K562 (cell line): ENCODE data around the gene ETFBKMT. TPM values are rescaled to one million over a fixed set of nuclear protein-coding genes. Genes with fewer than 3 reads are reported as not detected.

ENCODE experiments used
- ATAC-seq: fragments of 200-7000 bp; cut with Tn5 transposase; 3 replicates; pipeline ENCODE4 v1.9.1; 2020; ENCODE audit warnings: moderate library complexity
- BruUV-seq: library from RNA; stranded (reverse); fragments of 400-500 nt; replicated peaks from 2 replicates; lab custom pipeline; 2021; lab: Mats Ljungman, UMichigan
- CTCF ChIA-PET: fragments of 300-600 bp; formaldehyde crosslinking; extraction: SDS; loops from one replicate; lab custom pipeline; 2021; ENCODE audit warnings: low intra/inter-chr PET ratio; lab: Yijun Ruan, JAX
- POLR2A ChIA-PET: fragments of 300-600, 350-650 bp; sonication (Branson Sonifier 250); formaldehyde crosslinking; extraction: SDS; loops from one replicate; lab custom pipeline; 2021; ENCODE audit warnings: antibody characterized with exemption, inconsistent platforms; lab: Yijun Ruan, JAX
- DNase-seq, 4 experiments: peaks; one replicate each; pipeline versions ENCODE4 v3.0.0 to v3.0.0-alpha.2; 2011 to 2018; ENCODE audit warnings: low spot score in 3 of 4, mixed read lengths in 3 of 4; ENCODE audit errors: extremely low read depth in 1 of 4
- FAIRE-seq: peaks from 2 replicates; lab custom pipeline; 2011; peaks lifted over from hg19 to GRCh38; lab: Jason Lieb, UNC
- H2AFZ ChIP-seq: 2 replicates; pipeline ENCODE4 v1.6.0; 2011; ENCODE audit warnings: low read depth, low read length, control low read depth, inconsistent platforms
- H3K27ac ChIP-seq: fragments of 200-600 bp; 3 replicates; pipeline ENCODE4 v1.8.0; 2011; ENCODE audit warnings: low read depth, mild to moderate bottlenecking, control low read depth, inconsistent platforms, low read length, moderate library complexity, mixed read lengths; ENCODE audit errors: extremely low read depth
- H3K27me3 ChIP-seq, 2 experiments: fragments of 300-600 bp in 1 of 2; 2 replicates in 1 of 2; 3 replicates in 1 of 2; pipeline versions ENCODE4 v1.6.0 to v1.8.0; 2011; ENCODE audit warnings: inconsistent platforms in 2 of 2, low read length in 2 of 2, mild to moderate bottlenecking in 1 of 2, mixed read lengths in 1 of 2, moderate library complexity in 1 of 2; ENCODE audit not compliant: control insufficient read depth in 2 of 2, insufficient read depth in 2 of 2
- H3K36me3 ChIP-seq: fragments of 300-600 bp; 3 replicates; pipeline ENCODE4 v1.8.0; 2011; ENCODE audit warnings: mild to moderate bottlenecking, low read length, inconsistent platforms; ENCODE audit not compliant: control insufficient read depth, insufficient read depth
- H3K4me1 ChIP-seq, 2 experiments: fragments of 200-600 bp in 1 of 2; replicated peaks in 1 of 2; 2 replicates in 1 of 2; 3 replicates in 1 of 2; pipeline versions ENCODE4 v1.5.1 to v1.8.0; 2011; ENCODE audit warnings: inconsistent platforms in 2 of 2, low read length in 2 of 2, mild to moderate bottlenecking in 1 of 2, mixed read lengths in 1 of 2, moderate library complexity in 1 of 2; ENCODE audit not compliant: control insufficient read depth in 2 of 2, insufficient read depth in 2 of 2
- H3K4me2 ChIP-seq: 2 replicates; pipeline ENCODE4 v1.6.1; 2011; ENCODE audit warnings: low read length, control low read depth, inconsistent platforms, mixed read lengths; ENCODE audit not compliant: insufficient read depth
- H3K4me3 ChIP-seq: fragments of 200-600 bp; sonication (generic), shearing (Covaris generic); 2 replicates; pipeline ENCODE4 v1.5.1; 2016; ENCODE audit warnings: control low read depth, inconsistent platforms
- H3K79me2 ChIP-seq: fragments of 200-600 bp; 3 replicates; pipeline ENCODE4 v1.8.0; 2011; ENCODE audit warnings: low read length, inconsistent platforms; ENCODE audit not compliant: control insufficient read depth, insufficient read depth
- H3K9ac ChIP-seq, 2 experiments: 2 replicates each; pipeline versions ENCODE4 v1.6.0 to v1.6.1; 2011; ENCODE audit warnings: low read depth in 2 of 2, low read length in 2 of 2, control low read depth in 1 of 2, inconsistent platforms in 1 of 2, mild to moderate bottlenecking in 1 of 2, mixed read lengths in 1 of 2; ENCODE audit not compliant: insufficient read depth in 1 of 2
- H3K9me1 ChIP-seq: one replicate; pipeline ENCODE4 v1.6.0; 2011; ENCODE audit warnings: inconsistent platforms, mild to moderate bottlenecking, low read length, moderate library complexity; ENCODE audit not compliant: control insufficient read depth, insufficient read depth
- H3K9me3 ChIP-seq: replicated peaks from 2 replicates; pipeline ENCODE4 v1.5.1; 2011; ENCODE audit warnings: low read depth, low read length, inconsistent platforms; ENCODE audit not compliant: control insufficient read depth, insufficient read depth
- H4K20me1 ChIP-seq: replicated peaks from 2 replicates; pipeline ENCODE4 v1.6.1; 2011; ENCODE audit warnings: low read length, inconsistent platforms, mixed read lengths; ENCODE audit not compliant: control insufficient read depth, insufficient read depth
- FOXK2 ChIP-seq, 2 experiments: fragments of 450-650 bp; IDR thresholded peaks in 1 of 2; conservative IDR thresholded peaks in 1 of 2; 2 replicates each; pipeline ENCODE4 v1.6.1; 2016; ENCODE audit warnings: low read depth in 2 of 2, mild to moderate bottlenecking in 1 of 2
- GABPA ChIP-seq: fragments of 200-800 bp; sonication (Bioruptor generic); conservative IDR thresholded peaks from 2 replicates; pipeline ENCODE4 v1.6.1; 2016; ENCODE audit warnings: low read depth, missing genetic modification characterization, missing compliant biosample characterization
- GATAD2B ChIP-seq: fragments of 450-650 bp; IDR thresholded peaks from 2 replicates; pipeline ENCODE4 v1.6.1; 2017; ENCODE audit warnings: mild to moderate bottlenecking, borderline replicate concordance
- HMG20B ChIP-seq: fragments of 250-450 bp; sonication (Bioruptor Pico); IDR thresholded peaks from 2 replicates; pipeline ENCODE4 v1.5.0; 2021; ENCODE audit warnings: mild to moderate bottlenecking
- ILF3 ChIP-seq: fragments of 450-650 bp; IDR thresholded peaks from 2 replicates; pipeline ENCODE4 v1.6.1; 2018; ENCODE audit warnings: antibody characterized with exemption, mild to moderate bottlenecking, moderate library complexity, borderline replicate concordance
- JUNB ChIP-seq: fragments of 450-650 bp; formaldehyde crosslinking; conservative IDR thresholded peaks from 2 replicates; pipeline ENCODE4 v1.4.0; 2020; ENCODE audit warnings: mild to moderate bottlenecking
- KLF16 ChIP-seq: IDR thresholded peaks from 2 replicates; pipeline ENCODE4 v1.6.1; 2016; ENCODE audit warnings: antibody characterized with exemption
- NR2C2 ChIP-seq, 2 experiments: fragments of 200-800 bp in 1 of 2; sonication (Bioruptor generic) in 1 of 2; sonication (generic) in 1 of 2; formaldehyde crosslinking in 1 of 2; IDR thresholded peaks; 2 replicates each; pipeline versions ENCODE4 v1.6.1 to v1.8.0; 2016 to 2022; ENCODE audit warnings: mild to moderate bottlenecking in 1 of 2, missing compliant biosample characterization in 1 of 2, missing genetic modification characterization in 1 of 2, missing genetic modification reagents in 1 of 2
- POLR2AphosphoS5 ChIP-seq: IDR thresholded peaks from 2 replicates; pipeline ENCODE4 v1.6.1; 2011; ENCODE audit warnings: mild to moderate bottlenecking, low read depth, low read length, moderate library complexity; ENCODE audit not compliant: control insufficient read depth, insufficient read depth
- POU5F1 ChIP-seq: fragments of 150-350 bp; IDR thresholded peaks from 2 replicates; pipeline ENCODE4 v1.6.1; 2014; ENCODE audit warnings: borderline replicate concordance, low read length, low read depth, mild to moderate bottlenecking; ENCODE audit not compliant: partially characterized antibody
- PRMT5 ChIP-seq: sonication (generic); formaldehyde crosslinking; IDR thresholded peaks from 2 replicates; pipeline ENCODE4 v1.5.0; 2020; ENCODE audit warnings: missing genetic modification reagents
- ZBED1 ChIP-seq: IDR thresholded peaks from 2 replicates; pipeline ENCODE4 v1.6.1; 2014
- WGBS: fragments of 100-300 bp; shearing (Covaris generic); methylation state at CpG from one replicate; pipeline ENCODE4 v1.1.6; 2016; ENCODE audit warnings: low coverage, mixed read lengths; ENCODE audit not compliant: insufficient coverage; ENCODE audit errors: missing lambda C conversion rate; 5-methylcytosine and 5-hydroxymethylcytosine counted together
- in situ Hi-C: fragments of 300-500 bp; cut with MboI; formaldehyde crosslinking; loops from 4 replicates; pipeline ENCODE4 v1.15.0; 2018; ENCODE audit warnings: inconsistent platforms, mixed read lengths
- intact Hi-C: fragments of 100-400 bp; cut with micrococcal nuclease; formaldehyde crosslinking; loops from 2 replicates; pipeline ENCODE4 v1.14.2; 2022
- polyA plus RNA-seq, 8 experiments: library from polyadenylated mRNA; depleted of rRNA in 4 of 8; stranded (reverse) in 5 of 8; unstranded in 3 of 8; fragments of >200 nt; fragmentation: Nextera tagmentation in 2 of 8; fragmentation: Illumina TruSeq in 1 of 8; extraction: Ambion mirVana in 2 of 8; extraction: Trizol in 1 of 8; gene quantifications; 2 replicates each; pipeline versions ENCODE4 v1.2.1 to v1.2.3, GENCODE V29; 2011 to 2014; ENCODE audit warnings: inconsistent platforms in 1 of 8, missing spikeins in 1 of 8
- total RNA-seq, 7 experiments: library from RNA; depleted of rRNA in 6 of 7; stranded (reverse); fragments of >200 nt in 6 of 7; fragmentation: Illumina TruSeq in 2 of 7; extraction: Trizol in 2 of 7; gene quantifications; 2 replicates each; pipeline versions ENCODE4 v1.2.1 to v1.2.3, GENCODE V29; 2011 to 2021; ENCODE audit warnings: low replicate concordance in 1 of 7
- TF ChIP-seq, protein P1 (sequence below), 2 experiments: fragments of 450-650 bp in 1 of 2; sonication (generic) in 1 of 2; formaldehyde crosslinking in 1 of 2; IDR thresholded peaks in 1 of 2; conservative IDR thresholded peaks in 1 of 2; 2 replicates each; pipeline versions ENCODE4 v1.6.1 to v1.8.1; 2016 to 2023; ENCODE audit warnings: mild to moderate bottlenecking in 2 of 2, moderate library complexity in 2 of 2, inconsistent platforms in 1 of 2, missing genetic modification reagents in 1 of 2
- TF ChIP-seq, protein P2 (sequence below): fragments of 250-450 bp; sonication (Bioruptor Pico); IDR thresholded peaks from 2 replicates; pipeline ENCODE4 v1.4.0; 2020
- TF ChIP-seq, protein P3 (sequence below): fragments of 250-450 bp; sonication (Bioruptor Pico); IDR thresholded peaks from 2 replicates; pipeline ENCODE4 v1.5.0; 2020; ENCODE audit warnings: mild to moderate bottlenecking
- TF ChIP-seq, protein P4 (sequence below), 2 experiments: IDR thresholded peaks; 2 replicates each; pipeline ENCODE4 v1.6.1; 2012; ENCODE audit warnings: improper control_type of control experiment in 2 of 2, low read depth in 2 of 2, low read length in 2 of 2, borderline replicate concordance in 1 of 2

Gene ETFBKMT
- total and polyA plus RNA-seq, 9 of the 15 experiments (the other 6 are each of a cell fraction or from before 2014, with no cell fraction given): 0.18 to 1.7 (median 0.96) TPM

DNA sequence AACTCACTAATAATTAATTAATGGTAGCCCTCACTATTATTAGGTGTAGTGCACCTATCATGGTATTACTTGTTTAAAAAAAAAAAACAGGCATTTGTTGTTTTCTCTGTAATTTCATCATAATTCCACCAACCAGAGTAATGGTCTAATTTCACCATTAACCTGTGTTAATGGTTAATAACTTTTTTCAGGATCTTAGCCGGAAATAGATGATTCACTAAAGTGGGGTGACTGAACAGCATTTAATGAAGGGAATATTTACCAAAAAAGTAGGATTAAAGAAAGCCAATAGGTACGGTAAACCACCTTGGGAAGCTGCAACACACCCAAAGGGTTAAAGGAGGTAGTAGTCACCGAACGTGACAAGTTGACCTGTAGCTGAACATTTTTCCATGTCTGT, 13.0 kb downstream of the ETFBKMT start:
- no peak overlapping the region for H3K4me2 ChIP-seq
- ATAC-seq (no peak), FAIRE-seq (no peak), DNase-seq (no peak)
- H3K79me2 ChIP-seq: no peaks in the 10 kb centered on the region
- in situ Hi-C loops: no loop called here
- H3K4me1 ChIP-seq: no peaks in the 10 kb centered on the region
- no TSS peak for BruUV-seq
- H3K27me3 ChIP-seq: no peaks in the 10 kb centered on the region
- no peaks in the 10 kb centered on the region for H3K36me3 ChIP-seq
- H2AFZ ChIP-seq: no peak overlapping the region
- TF ChIP-seq POLR2AphosphoS5: no peak
- TF ChIP-seq ZBED1: no peak
- no peak for TF ChIP-seq NR2C2 (CRISPR knock-in tag; IDR thresholded peaks at IDR 0.05)
- no peak for TF ChIP-seq NR2C2 (tag; IDR thresholded peaks at IDR 0.05)
- TF ChIP-seq HMG20B (CRISPR knock-in tag): no peak
- no peak for TF ChIP-seq KLF16
- TF ChIP-seq, protein P1, sequence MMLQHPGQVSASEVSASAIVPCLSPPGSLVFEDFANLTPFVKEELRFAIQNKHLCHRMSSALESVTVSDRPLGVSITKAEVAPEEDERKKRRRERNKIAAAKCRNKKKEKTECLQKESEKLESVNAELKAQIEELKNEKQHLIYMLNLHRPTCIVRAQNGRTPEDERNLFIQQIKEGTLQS (IDR thresholded peaks at IDR 0.05): no peak
- TF ChIP-seq, protein P1 (CRISPR knock-in tag; conservative IDR thresholded peaks at IDR 0.05): no peak
- TF ChIP-seq, protein P2, sequence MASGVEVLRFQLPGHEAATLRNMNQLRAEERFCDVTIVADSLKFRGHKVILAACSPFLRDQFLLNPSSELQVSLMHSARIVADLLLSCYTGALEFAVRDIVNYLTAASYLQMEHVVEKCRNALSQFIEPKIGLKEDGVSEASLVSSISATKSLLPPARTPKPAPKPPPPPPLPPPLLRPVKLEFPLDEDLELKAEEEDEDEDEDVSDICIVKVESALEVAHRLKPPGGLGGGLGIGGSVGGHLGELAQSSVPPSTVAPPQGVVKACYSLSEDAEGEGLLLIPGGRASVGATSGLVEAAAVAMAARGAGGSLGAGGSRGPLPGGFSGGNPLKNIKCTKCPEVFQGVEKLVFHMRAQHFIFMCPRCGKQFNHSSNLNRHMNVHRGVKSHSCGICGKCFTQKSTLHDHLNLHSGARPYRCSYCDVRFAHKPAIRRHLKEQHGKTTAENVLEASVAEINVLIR (CRISPR knock-in tag): no peak
- TF ChIP-seq, protein P3, sequence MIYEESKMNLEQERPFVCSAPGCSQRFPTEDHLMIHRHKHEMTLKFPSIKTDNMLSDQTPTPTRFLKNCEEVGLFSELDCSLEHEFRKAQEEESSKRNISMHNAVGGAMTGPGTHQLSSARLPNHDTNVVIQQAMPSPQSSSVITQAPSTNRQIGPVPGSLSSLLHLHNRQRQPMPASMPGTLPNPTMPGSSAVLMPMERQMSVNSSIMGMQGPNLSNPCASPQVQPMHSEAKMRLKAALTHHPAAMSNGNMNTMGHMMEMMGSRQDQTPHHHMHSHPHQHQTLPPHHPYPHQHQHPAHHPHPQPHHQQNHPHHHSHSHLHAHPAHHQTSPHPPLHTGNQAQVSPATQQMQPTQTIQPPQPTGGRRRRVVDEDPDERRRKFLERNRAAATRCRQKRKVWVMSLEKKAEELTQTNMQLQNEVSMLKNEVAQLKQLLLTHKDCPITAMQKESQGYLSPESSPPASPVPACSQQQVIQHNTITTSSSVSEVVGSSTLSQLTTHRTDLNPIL (CRISPR knock-in tag): no peak
- no peak for TF ChIP-seq FOXK2 (conservative IDR thresholded peaks at IDR 0.05 in 1 of 2, IDR thresholded peaks at IDR 0.05 in 1 of 2; ENCODE audit: low read depth in 2 of 2)
- no peak for TF ChIP-seq GATAD2B
- TF ChIP-seq GABPA (tag): no peak
- TF ChIP-seq, protein P4, sequence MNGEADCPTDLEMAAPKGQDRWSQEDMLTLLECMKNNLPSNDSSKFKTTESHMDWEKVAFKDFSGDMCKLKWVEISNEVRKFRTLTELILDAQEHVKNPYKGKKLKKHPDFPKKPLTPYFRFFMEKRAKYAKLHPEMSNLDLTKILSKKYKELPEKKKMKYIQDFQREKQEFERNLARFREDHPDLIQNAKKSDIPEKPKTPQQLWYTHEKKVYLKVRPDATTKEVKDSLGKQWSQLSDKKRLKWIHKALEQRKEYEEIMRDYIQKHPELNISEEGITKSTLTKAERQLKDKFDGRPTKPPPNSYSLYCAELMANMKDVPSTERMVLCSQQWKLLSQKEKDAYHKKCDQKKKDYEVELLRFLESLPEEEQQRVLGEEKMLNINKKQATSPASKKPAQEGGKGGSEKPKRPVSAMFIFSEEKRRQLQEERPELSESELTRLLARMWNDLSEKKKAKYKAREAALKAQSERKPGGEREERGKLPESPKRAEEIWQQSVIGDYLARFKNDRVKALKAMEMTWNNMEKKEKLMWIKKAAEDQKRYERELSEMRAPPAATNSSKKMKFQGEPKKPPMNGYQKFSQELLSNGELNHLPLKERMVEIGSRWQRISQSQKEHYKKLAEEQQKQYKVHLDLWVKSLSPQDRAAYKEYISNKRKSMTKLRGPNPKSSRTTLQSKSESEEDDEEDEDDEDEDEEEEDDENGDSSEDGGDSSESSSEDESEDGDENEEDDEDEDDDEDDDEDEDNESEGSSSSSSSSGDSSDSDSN (IDR thresholded peaks at IDR 0.05; ENCODE audit: borderline replicate concordance in 1 of 2, low read depth in 2 of 2, low read length in 2 of 2): no peak
- TF ChIP-seq POU5F1: no peak
- TF ChIP-seq ILF3: no peak
- no peak for TF ChIP-seq JUNB (CRISPR knock-in tag)
- no peak for TF ChIP-seq PRMT5 (CRISPR knock-in tag)
- no peak overlapping the region for H3K9ac ChIP-seq
- POLR2A ChIA-PET: no interaction called here
- no peak overlapping the region for H3K27ac ChIP-seq
- no peaks in the 10 kb centered on the region for H4K20me1 ChIP-seq
- no peak overlapping the region for H3K4me3 ChIP-seq
- intact Hi-C loops: no loop called here
- CTCF ChIA-PET: no interaction called here
- no peaks in the 10 kb centered on the region for H3K9me1 ChIP-seq
- no peaks in the 10 kb centered on the region for H3K9me3 ChIP-seq
- 76% methylated on average over 4 of the region's 4 CpGs for WGBS
